GM15510 (cell line): ENCODE measurements around the gene SPNS2.

ENCODE experiments used
- POLR2A ChIP-seq: IDR thresholded peaks from 3 replicates; pipeline ENCODE4 v1.6.1; 2011; ENCODE audit warnings: borderline replicate concordance; ENCODE audit not compliant: insufficient read length; ENCODE audit errors: extremely low read depth

SPNS2 gene

GRCh38 chr17:4555873-4556759, 57.4 kb downstream of the SPNS2 start:
- no peak for TF ChIP-seq POLR2A

DNA sequence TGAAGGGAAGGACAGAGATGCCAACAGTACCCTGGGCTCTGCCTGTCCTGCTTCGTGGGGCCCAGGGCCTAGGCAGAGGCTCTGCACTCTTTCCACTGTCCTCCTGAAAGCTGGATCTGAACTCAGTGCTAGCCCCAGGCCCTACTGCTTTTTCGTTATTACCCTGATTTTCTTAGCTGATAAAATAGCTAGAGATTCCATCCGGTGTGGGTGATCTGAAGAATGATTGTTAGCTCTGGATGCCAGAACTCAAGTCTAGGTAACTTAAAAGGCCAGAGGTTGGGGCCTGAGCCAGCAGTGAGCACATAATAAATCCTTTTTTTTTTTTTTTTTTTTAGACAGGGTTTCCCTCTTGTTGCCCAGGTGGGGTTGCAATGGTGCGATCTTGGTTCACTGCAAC, 58.3 kb downstream of the SPNS2 start:
- no peak for TF ChIP-seq POLR2A

GRCh38 chr17:4557626-4558346, 59.1 kb downstream of the SPNS2 start:
- TF ChIP-seq POLR2A, result no peak

DNA sequence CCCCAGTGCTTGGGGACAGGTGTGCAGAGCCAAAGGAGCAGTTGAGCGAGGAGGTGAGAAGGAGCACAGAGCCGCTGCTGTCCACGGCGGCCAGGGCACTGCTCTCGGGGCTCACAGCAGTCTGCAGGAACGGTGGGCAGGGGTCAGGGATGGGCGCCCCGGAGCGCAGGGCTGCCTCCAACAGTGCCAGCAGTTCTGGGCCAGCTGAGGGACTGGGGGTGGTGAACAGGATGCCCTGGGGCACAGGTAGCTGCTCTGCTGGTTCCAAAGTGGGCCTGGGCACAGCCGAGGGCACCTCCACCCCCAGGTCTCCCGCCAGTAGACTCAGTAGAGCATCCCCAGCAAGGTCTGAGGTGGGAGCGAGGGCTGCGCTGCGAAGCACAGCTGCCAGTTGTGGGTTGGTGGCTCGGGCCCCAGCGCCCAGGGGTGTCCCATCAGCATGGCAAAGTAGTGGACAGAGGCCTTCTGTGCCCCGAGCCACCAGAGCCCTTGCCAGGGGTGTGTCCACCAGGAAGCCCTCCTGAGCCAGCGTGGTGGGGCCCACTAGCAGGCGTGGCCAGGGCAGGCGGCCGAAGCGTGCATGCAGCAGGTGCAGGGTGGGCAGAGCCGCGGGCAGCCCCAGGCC, 59.8 kb downstream of the SPNS2 start:
- TF ChIP-seq POLR2A, result no peak

DNA sequence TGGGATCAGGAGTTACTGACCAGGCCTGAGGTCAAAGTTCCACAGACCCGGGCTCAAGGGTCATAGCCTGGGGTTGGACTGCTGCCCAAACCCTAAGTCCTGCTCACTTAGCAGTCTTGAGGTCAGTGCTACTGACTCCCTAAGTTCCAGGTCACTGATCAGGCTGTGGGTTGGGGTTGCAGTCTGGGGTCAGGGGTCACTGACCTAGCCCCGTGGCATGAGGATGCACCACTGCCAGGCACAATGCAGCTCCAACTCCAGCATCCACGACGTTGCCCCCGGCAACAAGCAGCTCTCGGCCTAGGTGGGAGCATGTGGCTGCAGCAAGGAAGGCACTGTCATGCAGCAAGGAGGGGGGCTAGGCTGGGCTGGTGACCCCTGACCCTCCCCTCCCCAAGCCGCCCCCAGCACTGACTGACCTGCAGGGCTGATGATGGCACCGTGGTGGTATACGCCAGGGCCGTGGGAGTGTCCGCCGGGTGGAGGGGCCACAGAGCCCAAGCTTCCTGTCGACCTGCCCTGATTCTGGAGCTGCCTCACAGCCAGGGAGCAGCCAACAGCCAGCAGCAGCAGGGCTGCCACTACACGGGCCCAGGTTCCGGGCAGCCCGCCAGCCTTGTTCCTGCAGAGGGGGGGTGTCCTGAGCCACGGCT, 60.6 kb downstream of the SPNS2 start:
- TF ChIP-seq POLR2A, result no peak

GRCh38 chr17:4559966-4560365, 61.3 kb downstream of the SPNS2 start:
- TF ChIP-seq POLR2A, result no peak

- TF ChIP-seq POLR2A, result no peak
Measured at GRCh38 chr17:4560421-4560820, 61.7 kb downstream of the SPNS2 start, which contains the start of gene GGT6. GGT6 (minus strand) TSS chr17:4560577; CDS start chr17:4560521, 56 bp downstream.

- TF ChIP-seq POLR2A, result no peak
Measured at GRCh38 chr17:4560837-4561256, 62.2 kb downstream of the SPNS2 start.

- no peak for TF ChIP-seq POLR2A
Measured at GRCh38 chr17:4562015-4562969, 63.6 kb downstream of the SPNS2 start.

GRCh38 chr17:4565209-4566141, 66.8 kb downstream of the SPNS2 start:
- TF ChIP-seq POLR2A, result no peak

- no peak for TF ChIP-seq POLR2A
Measured at GRCh38 chr17:4566785-4567184, 68.1 kb downstream of the SPNS2 start.

GRCh38 chr17:4569591-4569990, 70.9 kb downstream of the SPNS2 start:
- no peak for TF ChIP-seq POLR2A

DNA sequence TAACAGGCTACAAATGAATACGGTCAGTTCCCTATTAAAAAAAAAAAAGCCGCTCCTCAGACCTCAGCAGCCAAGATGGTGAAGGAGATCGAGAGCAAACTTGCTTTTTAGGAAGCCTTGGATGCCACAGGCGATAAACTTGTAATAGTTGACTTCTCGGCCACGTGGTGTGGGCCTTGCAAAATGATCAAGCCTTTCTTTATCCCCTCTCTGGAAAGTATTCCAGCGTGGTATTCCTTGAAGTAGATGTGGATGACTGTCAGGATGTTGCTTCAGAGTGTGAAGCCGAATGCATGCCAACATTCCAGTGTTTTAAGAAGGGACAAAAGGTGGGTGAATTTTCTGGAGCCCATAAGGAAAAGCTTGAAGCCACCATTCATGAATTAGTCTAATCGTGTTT, 73.5 kb downstream of the SPNS2 start:
- no peak for TF ChIP-seq POLR2A
